IMR-90 (cell line): Measurements from ENCODE around the gene C19orf85. TPM values are rescaled to one million over a fixed set of nuclear protein-coding genes. Genes with fewer than 3 reads are reported as not detected.

Experiments used
- ATAC-seq: fragments of 200-7000 bp; cut with Tn5 transposase; 2 replicates; pipeline ENCODE4 v1.9.1; 2020; ENCODE audit warnings: low read depth, mild to moderate bottlenecking, moderate library complexity
- BruUV-seq: library from RNA; stranded (reverse); fragments of 400-500 nt; replicated peaks from 2 replicates; lab custom pipeline; 2021; lab: Mats Ljungman, UMichigan
- CTCF ChIA-PET: fragments of 300-600 bp; formaldehyde crosslinking; extraction: SDS; loops from one replicate; lab custom pipeline; 2021; ENCODE audit warnings: antibody characterized with exemption; lab: Yijun Ruan, JAX
- POLR2A ChIA-PET: fragments of 300-600 bp; sonication (Branson Sonifier 250); formaldehyde crosslinking; loops from one replicate; lab custom pipeline; 2022; ENCODE audit warnings: antibody characterized with exemption; ENCODE audit not compliant: unreplicated experiment; lab: Charles Lee
- DNase-seq: peaks from one replicate; pipeline ENCODE4 v3.0.0; 2013
- H2AFZ ChIP-seq: replicated peaks from 2 replicates; pipeline ENCODE3; 2013; ENCODE audit warnings: low read length, mild to moderate bottlenecking; ENCODE audit not compliant: poor library complexity
- H2AK5ac ChIP-seq: 2 replicates; pipeline ENCODE4 v1.6.1; 2013; ENCODE audit warnings: low read depth, low read length, inconsistent platforms
- H2AK9ac ChIP-seq: replicated peaks from 2 replicates; pipeline ENCODE3; 2013; ENCODE audit warnings: mild to moderate bottlenecking, low read depth, low read length, moderate library complexity; ENCODE audit not compliant: poor library complexity
- H2BK120ac ChIP-seq: 2 replicates; pipeline ENCODE4 v1.6.1; 2013; ENCODE audit warnings: low read depth, low read length, inconsistent platforms
- H2BK15ac ChIP-seq: 3 replicates; pipeline ENCODE4 v1.6.1; 2013; ENCODE audit warnings: low read depth, low read length, inconsistent platforms
- H2BK20ac ChIP-seq: 2 replicates; pipeline ENCODE4 v1.6.1; 2013; ENCODE audit warnings: low read depth, mild to moderate bottlenecking, inconsistent platforms, low read length, moderate library complexity
- H2BK5ac ChIP-seq: 2 replicates; pipeline ENCODE4 v1.6.1; 2013; ENCODE audit warnings: mild to moderate bottlenecking, low read depth, low read length, inconsistent platforms; ENCODE audit not compliant: poor library complexity, severe bottlenecking
- H3K14ac ChIP-seq: replicated peaks from 2 replicates; pipeline ENCODE4 v1.6.1; 2013; ENCODE audit warnings: low read depth, low read length, inconsistent platforms
- H3K18ac ChIP-seq: 2 replicates; pipeline ENCODE4 v1.6.1; 2013; ENCODE audit warnings: low read depth, low read length, control low read depth
- H3K23ac ChIP-seq: 2 replicates; pipeline ENCODE4 v1.6.1; 2013; ENCODE audit warnings: low read depth, low read length, inconsistent platforms
- H3K27ac ChIP-seq: 2 replicates; pipeline ENCODE4 v1.5.1; 2013; ENCODE audit warnings: mild to moderate bottlenecking, control low read depth, low read length; ENCODE audit not compliant: insufficient read depth
- H3K27me3 ChIP-seq: 2 replicates; pipeline ENCODE4 v1.6.1; 2013; ENCODE audit warnings: low read length; ENCODE audit not compliant: control insufficient read depth, insufficient read depth
- H3K36me3 ChIP-seq: 2 replicates; pipeline ENCODE4 v1.6.1; 2013; ENCODE audit warnings: low read length, mixed read lengths; ENCODE audit not compliant: control insufficient read depth, insufficient read depth
- H3K4ac ChIP-seq: 2 replicates; pipeline ENCODE4 v1.6.1; 2013; ENCODE audit warnings: low read depth, low read length, inconsistent platforms
- H3K4me1 ChIP-seq: 2 replicates; pipeline ENCODE4 v1.6.1; 2013; ENCODE audit warnings: low read length, mixed read lengths; ENCODE audit not compliant: control insufficient read depth, insufficient read depth
- H3K4me2 ChIP-seq: 2 replicates; pipeline ENCODE4 v1.6.1; 2013; ENCODE audit warnings: low read depth, mild to moderate bottlenecking, control low read depth, low read length, moderate library complexity
- H3K4me3 ChIP-seq: 2 replicates; pipeline ENCODE4 v1.5.1; 2013; ENCODE audit warnings: low read depth, mild to moderate bottlenecking, control low read depth, low read length, moderate library complexity; ENCODE audit not compliant: insufficient read depth
- H3K56ac ChIP-seq: 2 replicates; pipeline ENCODE4 v1.6.1; 2013; ENCODE audit warnings: low read length, inconsistent platforms; ENCODE audit not compliant: insufficient read depth; ENCODE audit errors: extremely low read depth
- H3K79me1 ChIP-seq, 2 experiments: 2 replicates each; pipeline ENCODE4 v1.6.1; 2013; ENCODE audit warnings: low read length in 2 of 2, inconsistent platforms in 1 of 2, low read depth in 1 of 2
- H3K9ac ChIP-seq: 2 replicates; pipeline ENCODE4 v1.6.1; 2013; ENCODE audit warnings: low read depth, low read length, control low read depth
- H3K9me1 ChIP-seq: 2 replicates; pipeline ENCODE4 v1.6.1; 2013; ENCODE audit warnings: low read length, inconsistent platforms; ENCODE audit not compliant: insufficient read depth
- H3K9me3 ChIP-seq: 2 replicates; pipeline ENCODE4 v1.6.1; 2013; ENCODE audit warnings: low read length; ENCODE audit not compliant: control insufficient read depth, insufficient read depth
- H4K20me1 ChIP-seq: 2 replicates; pipeline ENCODE4 v1.6.1; 2013; ENCODE audit warnings: low read length, inconsistent platforms; ENCODE audit not compliant: insufficient read depth
- H4K5ac ChIP-seq: 2 replicates; pipeline ENCODE4 v1.6.1; 2013; ENCODE audit warnings: mild to moderate bottlenecking, low read depth, low read length, control low read depth
- H4K8ac ChIP-seq, 2 experiments: 2 replicates each; pipeline ENCODE4 v1.6.1; 2013; ENCODE audit warnings: low read depth in 2 of 2, low read length in 2 of 2, control low read depth in 1 of 2, inconsistent platforms in 1 of 2
- H4K91ac ChIP-seq: 2 replicates; pipeline ENCODE4 v1.6.1; 2013; ENCODE audit warnings: low read depth, low read length, inconsistent platforms; ENCODE audit not compliant: insufficient read depth
- MAZ ChIP-seq: IDR thresholded peaks from 2 replicates; pipeline ENCODE4 v1.6.1; 2012; ENCODE audit warnings: low read depth, mild to moderate bottlenecking, low read length, improper control_type of control experiment, moderate library complexity, borderline replicate concordance
- WGBS, 2 experiments: methylation state at CpG; one replicate each; pipeline versions ENCODE4 v1.1.5 to v1.1.7; 2013; ENCODE audit warnings: missing lambda C conversion rate in 2 of 2; ENCODE audit not compliant: insufficient read length in 1 of 2; ENCODE audit errors: extremely low coverage in 2 of 2; 5-methylcytosine and 5-hydroxymethylcytosine counted together
- dilution Hi-C: fragments of 300-500 bp; cut with HindIII; formaldehyde crosslinking; loops from one replicate; pipeline ENCODE4 v1.14.3; 2018; ENCODE audit warnings: low sequenced_read_pairs; ENCODE audit not compliant: unreplicated experiment
- in situ Hi-C: fragments of 300-500 bp; cut with MboI; formaldehyde crosslinking; loops from 3 replicates; pipeline ENCODE4 v1.14.3; 2019; ENCODE audit warnings: low sequenced_read_pairs, inconsistent platforms, mixed read lengths
- intact Hi-C: fragments of 100-400 bp; cut with micrococcal nuclease; formaldehyde crosslinking; loops from 2 replicates; pipeline ENCODE4 v1.10.0; 2022
- polyA plus RNA-seq, 3 experiments: library from polyadenylated mRNA; depleted of rRNA; stranded (reverse); fragments of >200 nt; gene quantifications; 2 replicates each; pipeline ENCODE4 v1.2.3, GENCODE V29; 2012; ENCODE audit warnings: low replicate concordance in 1 of 3
- total RNA-seq: library from RNA; depleted of rRNA; stranded (reverse); fragments of >200 nt; gene quantifications from 2 replicates; pipeline ENCODE4 v1.2.3, GENCODE V29; 2012

Gene C19orf85
- total and polyA plus RNA-seq, 2 of the 4 experiments (the other 2 are of a cell fraction) = not detected

DNA sequence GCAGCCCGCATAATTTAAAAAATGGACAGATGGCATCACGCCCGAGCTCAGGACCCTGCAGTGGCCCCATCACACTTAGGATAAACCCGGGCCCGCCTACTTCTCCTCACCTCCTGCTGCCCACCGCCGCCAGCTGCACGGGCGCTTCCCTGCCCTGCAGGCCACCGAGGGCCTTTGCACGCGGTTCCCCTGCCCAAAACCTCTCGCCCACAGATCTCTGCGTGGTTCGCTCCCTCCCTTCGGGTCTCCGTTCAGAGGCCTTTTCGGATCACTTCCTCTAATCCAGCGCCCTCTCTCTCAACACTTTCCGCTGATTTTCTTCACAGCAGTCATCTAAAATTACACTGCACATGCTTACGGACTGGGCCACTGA lies 23.2 kb downstream of the C19orf85 start:
- no peaks in the 10 kb centered on the region for H3K9me3 ChIP-seq

More for the DNA sequence above, 23.2 kb downstream of the C19orf85 start:
- Histone ChIP-seq H3K4ac (no peak overlapping the region), H3K27me3 (peaks cover 64% of the 10 kb centered on the region), H4K91ac (no peak overlapping the region), H2BK120ac (no peak overlapping the region), H2BK5ac (no peak overlapping the region), H3K79me1 (no peaks in the 10 kb centered on the region), H3K4me1 (no peaks in the 10 kb centered on the region), H2BK20ac (no peak overlapping the region), H3K9ac (no peak overlapping the region), H2BK15ac (no peak overlapping the region), H2AK5ac (no peak overlapping the region), H3K14ac (no peak overlapping the region), H4K5ac (no peak overlapping the region), H3K27ac (no peak overlapping the region), H4K20me1 (no peaks in the 10 kb centered on the region), H3K18ac (no peak overlapping the region), H3K56ac (no peak overlapping the region), H2AK9ac (no peak overlapping the region), H4K8ac (no peak overlapping the region), H2AFZ (peak overlapping the region; percentile 26), H3K36me3 (no peaks in the 10 kb centered on the region), H3K23ac (peak overlapping the region; percentile 51; the same call in 1 of the 2 replicates), H3K4me2 (no peak overlapping the region), H3K4me3 (no peak overlapping the region), H3K9me1 (no peaks in the 10 kb centered on the region; the same call in 1 of the 2 replicates)
- CTCF ChIA-PET = no interaction called here
- no peak for DNase-seq
- 6% methylated on average over 17 of the region's 21 CpGs; no CpG with 5 or more reads in 1 of the 2 experiments for WGBS, 2 experiments
- ATAC-seq = no peak
- in situ Hi-C loops = no loop called here
- TF ChIP-seq MAZ = no peak
- BruUV-seq = no TSS peak
- dilution Hi-C loops = no loop called here
- POLR2A ChIA-PET = no interaction called here
- intact Hi-C loops = no loop called here
